Hepatocyte (in vitro differentiated cells): ENCODE results near the gene CTNNBIP1. TPM values are rescaled to one million over a fixed set of nuclear protein-coding genes. Genes with fewer than 3 reads are reported as not detected.

Experiments used
- DNase-seq: peaks from one replicate; pipeline ENCODE4 v3.0.0-alpha.2; 2016; ENCODE audit warnings: low spot score
- H2AFZ ChIP-seq: fragments of 200-600 bp; sonication (generic); 2 replicates; pipeline ENCODE4 v1.6.0; 2016; ENCODE audit warnings: antibody characterized with exemption, mild to moderate bottlenecking
- H3K27ac ChIP-seq: fragments of 200-600 bp; sonication (generic); 2 replicates; pipeline ENCODE4 v1.5.1; 2016; ENCODE audit warnings: mild to moderate bottlenecking
- H3K27me3 ChIP-seq: fragments of 200-600 bp; sonication (generic); 2 replicates; pipeline ENCODE4 v1.6.1; 2016
- H3K36me3 ChIP-seq: fragments of 200-600 bp; sonication (generic); replicated peaks from 2 replicates; pipeline ENCODE4 v1.5.1; 2016; ENCODE audit warnings: low read depth; ENCODE audit not compliant: insufficient read depth
- H3K4me1 ChIP-seq: fragments of 200-600 bp; sonication (generic); 2 replicates; pipeline ENCODE4 v1.5.1; 2016; ENCODE audit warnings: mild to moderate bottlenecking, moderate library complexity; ENCODE audit not compliant: insufficient read depth
- H3K4me2 ChIP-seq: fragments of 200-600 bp; sonication (generic); 2 replicates; pipeline ENCODE4 v1.6.0; 2016
- H3K4me3 ChIP-seq: fragments of 200-600 bp; sonication (generic); 2 replicates; pipeline ENCODE4 v1.5.1; 2016; ENCODE audit warnings: mild to moderate bottlenecking
- H3K79me2 ChIP-seq: fragments of 200-600 bp; sonication (generic); 2 replicates; pipeline ENCODE4 v1.6.0; 2017; ENCODE audit warnings: mild to moderate bottlenecking
- H3K9me2 ChIP-seq: fragments of 200-600 bp; sonication (generic); replicated peaks from 2 replicates; pipeline ENCODE4 v1.6.0; 2017; ENCODE audit warnings: mild to moderate bottlenecking; ENCODE audit not compliant: insufficient read depth
- H3K9me3 ChIP-seq: fragments of 200-600 bp; sonication (generic); 2 replicates; pipeline ENCODE4 v1.5.1; 2016; ENCODE audit warnings: low read depth, mild to moderate bottlenecking
- H4K20me1 ChIP-seq: fragments of 200-600 bp; sonication (generic); 2 replicates; pipeline ENCODE4 v1.6.0; 2016; ENCODE audit warnings: mild to moderate bottlenecking; ENCODE audit not compliant: insufficient read depth, poor library complexity, severe bottlenecking
- EZH2 ChIP-seq: fragments of 200-600 bp; sonication (generic); IDR thresholded peaks from 2 replicates; pipeline ENCODE4 v1.6.1; 2016; ENCODE audit warnings: antibody characterized with exemption, mild to moderate bottlenecking, borderline replicate concordance
- EZH2phosphoT487 ChIP-seq: fragments of 200-600 bp; sonication (generic); IDR thresholded peaks from one replicate; pipeline ENCODE4 v1.6.1; 2018; ENCODE audit warnings: antibody characterized with exemption, mild to moderate bottlenecking, low read depth, moderate library complexity; ENCODE audit not compliant: unreplicated experiment, severe bottlenecking
- WGBS: methylation state at CpG from one replicate; pipeline ENCODE4 v1.1.6; 2016; ENCODE audit warnings: low lambda C conversion rate; ENCODE audit errors: missing lambda C conversion rate; 5-methylcytosine and 5-hydroxymethylcytosine counted together
- polyA plus RNA-seq: library from polyadenylated mRNA; unstranded; fragments of >200 nt; fragmentation: Nextera tagmentation; extraction: Ambion mirVana; gene quantifications from 2 replicates; pipeline ENCODE4 v1.2.1, GENCODE V29; 2016
- total RNA-seq: library from RNA; depleted of rRNA; stranded (reverse); fragments of >200 nt; gene quantifications from 2 replicates; pipeline ENCODE4 v1.2.3, GENCODE V29; 2014
- TF ChIP-seq, protein P1 (sequence below): fragments of 200-600 bp; sonication (generic); IDR thresholded peaks from 2 replicates; pipeline ENCODE4 v1.5.1; 2016; ENCODE audit warnings: antibody characterized with exemption, mild to moderate bottlenecking; ENCODE audit not compliant: poor library complexity

CTNNBIP1 gene
- total and polyA plus RNA-seq, 2 experiments from 2014 or later = 25.2 to 49.8 TPM

GRCh38 chr1:9855186-9855585 is 54.9 kb downstream of the CTNNBIP1 start:
- H3K36me3 ChIP-seq = no peaks in the 10 kb centered on the region
- no peak overlapping the region for H3K4me2 ChIP-seq
- H3K4me3 ChIP-seq = no peak overlapping the region
- H3K79me2 ChIP-seq = no peaks in the 10 kb centered on the region
- 96% methylated on average over 1 of the region's 1 CpG for WGBS
- no peak overlapping the region for H3K27ac ChIP-seq
- no peaks in the 10 kb centered on the region for H3K9me2 ChIP-seq
- H3K9me3 ChIP-seq = no peaks in the 10 kb centered on the region
- H4K20me1 ChIP-seq = no peaks in the 10 kb centered on the region
- no peak overlapping the region for H2AFZ ChIP-seq
- H3K4me1 ChIP-seq = no peaks in the 10 kb centered on the region
- no peak for DNase-seq
- no peaks in the 10 kb centered on the region for H3K27me3 ChIP-seq
- TF ChIP-seq, protein P1, sequence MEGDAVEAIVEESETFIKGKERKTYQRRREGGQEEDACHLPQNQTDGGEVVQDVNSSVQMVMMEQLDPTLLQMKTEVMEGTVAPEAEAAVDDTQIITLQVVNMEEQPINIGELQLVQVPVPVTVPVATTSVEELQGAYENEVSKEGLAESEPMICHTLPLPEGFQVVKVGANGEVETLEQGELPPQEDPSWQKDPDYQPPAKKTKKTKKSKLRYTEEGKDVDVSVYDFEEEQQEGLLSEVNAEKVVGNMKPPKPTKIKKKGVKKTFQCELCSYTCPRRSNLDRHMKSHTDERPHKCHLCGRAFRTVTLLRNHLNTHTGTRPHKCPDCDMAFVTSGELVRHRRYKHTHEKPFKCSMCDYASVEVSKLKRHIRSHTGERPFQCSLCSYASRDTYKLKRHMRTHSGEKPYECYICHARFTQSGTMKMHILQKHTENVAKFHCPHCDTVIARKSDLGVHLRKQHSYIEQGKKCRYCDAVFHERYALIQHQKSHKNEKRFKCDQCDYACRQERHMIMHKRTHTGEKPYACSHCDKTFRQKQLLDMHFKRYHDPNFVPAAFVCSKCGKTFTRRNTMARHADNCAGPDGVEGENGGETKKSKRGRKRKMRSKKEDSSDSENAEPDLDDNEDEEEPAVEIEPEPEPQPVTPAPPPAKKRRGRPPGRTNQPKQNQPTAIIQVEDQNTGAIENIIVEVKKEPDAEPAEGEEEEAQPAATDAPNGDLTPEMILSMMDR = no peak
- no peak for TF ChIP-seq EZH2
- TF ChIP-seq EZH2phosphoT487 = no peak

DNA sequence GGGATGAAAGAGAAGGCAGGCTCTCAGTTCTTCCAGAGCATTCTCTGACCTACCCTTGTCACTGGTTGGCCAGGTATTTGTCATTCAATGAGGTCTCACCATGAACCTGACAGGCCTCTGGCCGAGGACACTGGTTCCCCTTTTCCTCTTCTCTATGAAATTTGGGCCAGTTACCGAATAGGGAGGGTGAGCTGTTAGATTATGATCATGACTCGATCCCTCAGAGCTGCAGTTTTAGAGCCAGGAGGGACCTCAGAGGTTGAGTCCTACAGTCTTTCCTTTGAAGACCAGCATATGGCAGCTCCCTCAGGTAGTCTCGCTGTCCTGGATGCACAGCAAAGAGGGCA is 56.8 kb downstream of the CTNNBIP1 start:
- H3K27me3 ChIP-seq = no peaks in the 10 kb centered on the region
- H3K4me2 ChIP-seq = no peak overlapping the region
- no peaks in the 10 kb centered on the region for H3K9me2 ChIP-seq
- no peaks in the 10 kb centered on the region for H4K20me1 ChIP-seq
- H2AFZ ChIP-seq = no peak overlapping the region
- H3K4me3 ChIP-seq = no peak overlapping the region
- no peaks in the 10 kb centered on the region for H3K79me2 ChIP-seq
- H3K4me1 ChIP-seq = no peaks in the 10 kb centered on the region
- no peak overlapping the region for H3K27ac ChIP-seq
- no peaks in the 10 kb centered on the region for H3K36me3 ChIP-seq
- TF ChIP-seq, protein P1 = no peak
- no peak for TF ChIP-seq EZH2
- no peak for TF ChIP-seq EZH2phosphoT487
- DNase-seq = no peak
- 96% methylated on average over 4 of the region's 4 CpGs for WGBS
- no peaks in the 10 kb centered on the region for H3K9me3 ChIP-seq

DNA sequence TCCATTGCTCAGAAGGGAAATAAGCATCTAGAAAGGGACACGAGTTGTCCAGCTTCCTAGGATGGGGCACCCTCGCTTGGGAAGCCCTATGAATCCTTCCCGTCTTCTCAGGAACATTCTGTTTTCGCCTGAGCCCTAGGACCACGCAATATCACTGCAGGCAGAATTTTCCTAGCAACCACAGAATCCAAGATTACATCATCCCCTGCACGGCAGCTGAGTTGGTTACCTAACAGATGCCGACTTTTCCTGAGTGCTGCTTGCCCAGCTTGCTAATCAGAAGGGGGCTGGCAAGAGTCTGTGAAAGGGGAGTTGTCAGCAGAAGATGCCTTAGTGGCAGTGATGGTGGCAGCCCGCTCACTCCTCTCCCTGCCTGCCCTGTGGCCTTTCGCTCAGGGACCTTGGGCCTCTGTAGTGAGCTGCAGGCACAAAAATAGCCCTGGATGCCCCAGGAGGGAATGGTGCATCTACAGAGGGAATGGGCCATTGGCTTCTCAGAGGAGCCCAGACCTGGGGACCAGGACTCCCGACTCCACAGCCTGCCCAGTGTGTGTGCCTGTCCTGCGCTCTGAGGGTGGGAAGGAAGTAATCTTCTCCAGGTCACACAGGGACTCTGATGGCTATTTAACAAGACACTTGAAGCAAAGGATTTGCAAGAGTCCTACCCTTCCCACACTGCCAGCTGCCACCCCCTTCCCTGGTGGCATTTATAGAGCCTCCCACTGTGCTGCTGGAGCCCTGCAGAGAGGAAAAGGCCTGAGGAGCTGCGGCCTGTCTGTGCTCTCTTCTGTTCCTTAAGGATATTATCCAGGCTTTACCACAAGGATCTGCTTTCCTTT is 57.4 kb downstream of the CTNNBIP1 start:
- Histone ChIP-seq H3K27me3 (no peaks in the 10 kb centered on the region), H3K27ac (peak overlapping the region; percentile 83), H3K9me3 (no peaks in the 10 kb centered on the region), H2AFZ (no peak overlapping the region), H4K20me1 (no peaks in the 10 kb centered on the region), H3K79me2 (no peaks in the 10 kb centered on the region), H3K4me2 (no peak overlapping the region), H3K4me3 (no peak overlapping the region), H3K36me3 (no peaks in the 10 kb centered on the region), H3K9me2 (no peaks in the 10 kb centered on the region), H3K4me1 (no peaks in the 10 kb centered on the region)
- 85% methylated on average over 12 of the region's 12 CpGs for whole genome bisulfite sequencing
- DNase-seq = peak; percentile 70
- no peak for TF ChIP-seq EZH2phosphoT487
- TF ChIP-seq, protein P1 = no peak
